Suppressor macrophage treated with lipopolysaccharide for 4 hours (primary cell): ENCODE results near the gene ZBTB20.

ENCODE experiments used
- DNase-seq: peaks from one replicate; pipeline ENCODE4 v3.0.0-alpha.2; 2020

ZBTB20 gene

DNA sequence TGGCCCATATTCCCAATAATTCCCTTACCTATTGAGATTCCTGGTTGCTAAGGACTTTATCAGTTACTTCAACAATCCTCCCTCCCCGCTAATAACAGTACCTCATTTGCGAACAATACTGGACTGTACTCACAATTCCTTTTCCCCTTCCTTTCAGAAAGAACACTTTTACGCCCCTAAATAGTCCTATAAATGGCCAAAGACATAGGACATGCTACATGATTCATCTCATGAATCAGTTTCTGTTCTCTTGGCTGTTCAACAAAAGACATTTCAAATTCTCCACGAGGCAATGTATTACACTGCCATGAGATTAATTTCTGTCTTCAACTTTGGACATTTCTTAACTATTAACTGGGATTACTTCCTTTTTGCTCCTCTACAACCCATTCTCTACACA, 588.8 kb downstream of the ZBTB20 start:
- no peak for DNase-seq

DNA sequence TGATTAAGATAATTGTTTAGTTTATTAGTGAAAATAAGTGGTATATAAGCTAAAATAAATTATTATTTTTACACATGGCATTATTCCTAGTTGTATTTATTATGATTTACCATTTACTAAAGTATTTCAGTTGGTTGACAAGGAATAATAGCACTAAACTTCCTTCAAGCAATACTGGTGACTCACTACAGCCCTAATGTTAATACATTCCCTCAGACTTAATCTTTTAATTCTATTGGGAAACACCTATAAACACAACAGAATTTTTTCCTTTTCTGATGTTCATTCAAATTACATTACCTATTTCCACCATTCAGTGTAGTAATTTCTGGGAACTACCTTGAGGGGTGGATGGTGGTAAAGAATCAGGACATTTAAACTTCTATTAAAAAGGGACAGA, 589.3 kb downstream of the ZBTB20 start:
- no peak for DNase-seq

DNA sequence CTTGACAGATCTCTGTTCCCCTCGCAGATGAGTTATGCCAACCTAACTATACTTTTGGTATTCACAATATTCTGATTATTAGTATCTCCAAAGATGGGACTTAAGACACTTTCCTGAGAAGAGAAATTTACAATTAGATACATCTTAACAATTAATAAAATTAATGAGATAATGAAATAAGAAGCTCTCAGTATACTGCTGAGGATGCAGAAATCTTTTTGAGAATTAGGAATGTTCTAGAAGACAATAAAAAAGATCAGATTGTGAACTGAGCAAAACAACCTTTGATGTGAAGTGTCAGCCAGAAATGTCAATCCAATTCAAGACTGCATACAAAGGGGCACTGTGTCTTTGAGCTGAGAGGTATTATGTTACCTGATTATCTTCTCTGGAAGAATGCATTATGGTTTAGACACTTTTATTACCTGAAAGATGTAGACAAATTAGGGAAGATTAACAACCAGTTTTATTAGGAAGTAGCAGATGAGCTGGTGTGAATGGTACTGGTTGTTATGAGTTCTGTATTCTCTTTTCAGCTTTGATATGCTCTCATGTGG, 590.4 kb downstream of the ZBTB20 start:
- no peak for DNase-seq

DNA sequence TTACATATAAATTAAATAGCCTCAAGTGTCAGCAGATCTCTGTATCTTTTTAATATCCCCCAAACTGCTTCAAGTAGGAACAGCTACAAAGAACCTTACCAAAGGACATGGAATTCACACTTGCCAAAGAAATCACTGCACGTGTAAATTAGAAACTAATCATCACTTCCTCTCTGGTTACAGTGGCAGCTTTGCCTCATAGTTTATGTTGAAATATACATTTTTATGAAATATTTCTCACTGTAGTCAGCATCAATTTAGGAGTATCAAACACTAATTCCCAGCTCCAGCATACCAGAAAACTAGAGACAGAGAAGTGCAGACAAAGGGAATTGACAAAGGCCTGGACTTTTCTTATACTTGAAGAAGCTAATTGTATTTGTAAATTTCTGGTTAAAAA, 592.4 kb downstream of the ZBTB20 start:
- peak; percentile 66 for DNase-seq

DNA sequence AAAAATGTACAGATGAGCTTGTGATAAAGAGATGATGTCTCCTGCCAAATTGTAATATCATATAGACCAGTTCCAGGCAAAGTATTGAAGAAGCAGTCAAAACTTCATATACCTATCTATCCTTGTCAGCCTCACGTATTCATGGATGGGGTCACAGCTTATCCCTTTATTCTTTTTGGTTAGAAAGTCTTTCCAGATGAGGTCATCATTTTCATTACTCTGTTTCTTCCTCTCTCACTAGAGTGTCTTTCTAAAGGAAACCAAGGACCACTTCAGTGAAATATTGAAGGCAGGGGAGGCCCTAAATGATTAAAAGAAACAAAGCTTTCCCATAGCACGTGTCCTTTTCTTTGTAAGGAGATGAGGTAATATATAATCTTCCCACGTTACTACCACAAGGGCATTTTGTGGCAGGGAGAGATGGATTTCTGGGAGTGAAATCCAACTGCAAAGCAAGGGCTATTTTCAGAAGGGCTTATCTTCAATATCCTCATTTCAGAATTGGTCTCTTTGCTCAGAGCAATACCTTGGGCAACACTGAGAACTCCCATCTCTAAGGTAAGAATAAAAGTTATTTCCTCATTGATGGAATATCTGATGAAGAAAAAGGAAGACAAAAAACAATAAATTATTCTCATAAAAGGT, 593.0 kb downstream of the ZBTB20 start:
- DNase-seq, result no peak

DNA sequence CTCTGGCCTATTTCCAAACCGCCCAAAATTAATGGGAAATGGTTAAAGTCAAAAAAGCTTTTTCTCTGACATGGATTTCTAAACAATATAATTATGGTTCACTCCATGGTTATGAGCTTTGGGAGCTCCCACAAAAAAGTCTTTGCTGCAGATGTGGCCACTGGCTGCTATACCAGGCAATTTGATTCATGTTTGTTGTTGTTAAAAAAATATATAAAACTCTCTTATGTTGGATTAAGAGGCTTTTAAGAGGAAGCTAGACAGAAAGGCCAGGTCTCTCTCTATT, 594.6 kb downstream of the ZBTB20 start:
- no peak for DNase-seq

DNA sequence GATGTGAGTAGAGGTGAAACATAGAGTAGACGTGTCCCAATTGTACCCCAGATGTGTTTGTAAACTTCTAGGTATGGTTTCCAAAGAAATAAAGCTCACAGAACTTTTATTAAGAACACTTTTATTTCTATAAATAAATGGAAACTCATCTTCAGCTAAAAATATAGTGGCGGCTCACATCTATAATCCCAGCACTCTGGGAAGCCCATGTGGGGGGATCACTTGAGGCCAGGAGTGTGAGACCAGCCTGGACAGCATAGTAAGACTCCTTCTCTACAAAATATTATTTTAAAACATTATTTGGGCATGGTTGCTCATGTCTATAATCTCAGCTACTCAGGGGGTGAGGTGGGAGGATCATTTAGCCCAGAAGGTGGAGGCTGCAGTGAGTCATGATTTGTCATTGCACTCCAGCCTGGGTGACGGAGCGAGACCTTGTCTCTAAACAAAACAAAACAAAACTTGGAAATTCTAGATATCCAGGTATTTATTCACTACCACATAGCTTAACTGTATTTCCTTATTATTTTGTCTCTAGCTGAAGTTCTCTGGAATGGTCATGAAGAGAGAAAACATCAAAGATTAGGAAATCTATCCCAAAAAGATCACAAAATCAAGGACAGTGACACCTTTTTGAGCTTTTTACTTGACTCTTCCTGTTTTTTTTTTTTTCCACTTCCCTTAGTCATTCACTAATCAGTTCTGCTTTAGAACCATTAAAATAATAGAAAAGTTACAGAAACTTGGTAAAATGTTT, 595.1 kb downstream of the ZBTB20 start:
- no peak for DNase-seq

DNA sequence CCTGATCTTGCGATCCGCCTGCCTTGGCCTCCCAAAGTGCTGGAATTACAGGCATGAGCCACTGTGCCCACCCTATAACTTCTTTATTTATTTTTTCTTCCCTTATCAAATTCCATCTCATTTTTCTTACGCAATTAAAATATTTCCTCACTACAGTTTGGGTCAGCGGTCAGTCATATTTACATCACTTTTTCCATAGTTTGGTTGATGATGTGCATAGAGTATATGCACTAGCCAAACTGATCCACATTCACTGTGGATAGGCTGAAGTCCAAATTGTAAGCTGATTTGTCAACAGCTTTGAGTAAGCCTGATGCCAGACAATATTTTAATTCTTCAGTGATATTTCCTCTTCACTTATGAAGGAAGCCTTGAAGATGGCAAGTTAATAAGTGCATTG, 596.9 kb downstream of the ZBTB20 start:
- DNase-seq, result no peak

DNA sequence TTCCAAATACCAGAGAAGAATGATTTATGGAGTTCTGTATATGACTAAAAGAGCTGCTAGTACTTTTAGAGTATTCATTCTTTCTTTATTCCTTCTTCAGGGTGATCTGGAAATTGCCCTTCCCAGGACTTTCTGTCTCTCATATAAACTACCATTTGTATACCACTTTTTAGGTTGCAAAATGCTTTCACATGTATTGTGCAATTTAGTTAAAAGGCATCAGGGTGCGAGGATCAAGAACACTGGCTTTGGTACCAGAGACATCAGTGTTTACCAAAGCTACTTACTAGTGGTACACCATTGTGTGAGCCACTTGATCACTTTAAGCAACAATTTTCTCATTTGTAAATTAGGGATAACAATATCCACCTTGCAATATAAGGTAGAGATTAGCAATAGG, 601.9 kb downstream of the ZBTB20 start:
- DNase-seq, result no peak

DNA sequence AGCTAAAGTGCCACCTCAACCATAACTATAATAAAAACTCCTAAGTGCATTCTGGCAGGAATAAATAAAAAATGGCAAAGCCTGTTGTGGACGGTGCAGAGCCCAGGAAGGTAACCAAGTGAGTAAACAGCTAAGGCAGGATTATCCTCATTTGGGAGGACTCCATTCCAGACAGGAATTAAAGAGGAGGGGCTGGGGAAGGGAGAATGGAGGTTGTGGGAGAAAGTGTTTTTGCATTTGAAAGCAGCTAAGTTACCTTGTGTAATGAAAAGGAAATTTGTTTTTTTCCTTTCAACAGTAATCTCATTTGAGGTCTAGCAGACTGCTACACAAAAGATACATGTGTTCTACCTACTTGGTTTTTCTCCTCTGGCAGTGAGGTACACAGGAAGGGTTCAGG, 604.7 kb downstream of the ZBTB20 start:
- DNase-seq, result no peak

DNA sequence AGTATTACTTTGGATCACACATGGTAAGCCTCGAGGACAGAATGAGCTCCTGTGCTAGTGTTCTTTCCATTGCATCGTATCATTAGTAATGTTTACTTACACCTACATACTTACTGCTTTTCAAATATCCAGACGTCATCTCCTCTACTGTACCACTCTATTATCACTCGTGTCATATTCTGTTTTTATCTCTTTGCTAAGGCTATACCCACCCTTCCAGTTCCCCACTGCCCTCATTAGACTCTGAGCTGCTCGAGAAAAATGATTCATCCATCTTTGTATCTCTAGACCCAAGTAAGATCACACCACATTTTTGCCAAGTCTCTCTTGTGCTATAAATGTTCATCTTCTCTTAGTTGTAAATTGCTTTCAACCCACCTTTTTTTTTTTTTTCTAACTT, 607.6 kb downstream of the ZBTB20 start:
- DNase-seq, result no peak

DNA sequence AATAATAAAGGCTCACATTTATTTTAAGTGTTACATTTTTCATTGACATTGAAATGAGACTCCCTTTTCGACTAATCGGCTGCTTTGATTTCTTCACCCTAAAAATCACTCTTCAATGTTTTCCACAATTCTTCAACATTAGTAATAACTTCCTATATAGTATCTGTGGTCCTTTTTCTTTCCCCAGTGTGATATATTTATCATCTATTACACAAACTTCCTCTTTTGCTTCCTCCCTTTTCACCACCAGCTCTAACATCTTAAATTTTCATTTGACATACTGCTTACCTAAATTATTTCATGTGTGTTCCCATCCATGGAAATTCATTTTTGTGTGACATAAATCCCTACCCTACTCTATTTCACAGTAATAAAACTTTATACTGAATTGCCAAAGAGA, 608.9 kb downstream of the ZBTB20 start:
- DNase-seq, result peak; percentile 14

DNA sequence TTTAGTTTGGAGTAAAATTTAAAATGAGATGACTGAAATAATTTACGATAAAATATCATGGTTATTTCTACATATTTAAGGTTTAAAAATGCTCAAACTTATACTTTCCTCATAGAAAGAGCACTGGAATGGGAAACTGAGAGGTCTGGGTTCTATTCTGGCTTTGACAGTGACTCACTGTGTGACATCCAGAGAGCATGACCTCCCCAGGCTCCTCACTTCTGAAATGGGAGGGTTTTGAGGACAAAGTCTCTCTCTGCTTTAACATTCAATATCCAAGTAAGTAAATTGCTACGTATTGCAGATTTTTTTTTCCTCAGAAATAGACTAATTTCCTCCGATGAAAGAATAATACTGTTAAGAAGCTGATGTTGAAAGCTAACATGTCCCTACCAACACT, 618.6 kb downstream of the ZBTB20 start:
- DNase-seq, result no peak

DNA sequence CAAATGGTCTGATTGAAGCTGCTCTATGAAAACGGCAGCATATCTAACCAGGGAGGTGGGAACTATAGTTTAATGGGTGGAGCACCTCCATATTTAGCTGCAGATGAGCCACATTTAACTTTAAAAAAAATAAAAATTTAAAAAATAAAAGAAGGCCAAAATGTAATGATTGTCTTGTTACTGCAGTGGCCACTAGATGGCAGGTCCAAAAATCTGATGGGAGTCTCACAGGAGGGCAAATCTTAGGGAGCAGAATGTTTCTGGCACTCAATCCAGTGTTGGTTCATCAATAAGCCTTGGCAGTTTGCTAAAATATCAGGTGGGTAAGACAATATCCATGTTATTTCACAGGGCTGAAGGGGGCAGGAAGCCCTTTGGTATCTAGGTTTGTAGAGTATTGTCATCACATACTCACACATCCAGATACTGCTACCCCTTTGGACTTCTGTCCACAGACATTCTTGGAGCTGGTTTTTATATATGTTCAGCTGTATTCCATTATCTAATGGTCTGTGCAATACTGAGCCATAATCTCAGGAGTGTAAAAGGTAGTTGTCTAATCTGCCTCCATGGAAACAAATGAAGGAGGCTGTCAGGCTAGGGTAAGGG, 619.9 kb downstream of the ZBTB20 start:
- DNase-seq, result peak; percentile 11

DNA sequence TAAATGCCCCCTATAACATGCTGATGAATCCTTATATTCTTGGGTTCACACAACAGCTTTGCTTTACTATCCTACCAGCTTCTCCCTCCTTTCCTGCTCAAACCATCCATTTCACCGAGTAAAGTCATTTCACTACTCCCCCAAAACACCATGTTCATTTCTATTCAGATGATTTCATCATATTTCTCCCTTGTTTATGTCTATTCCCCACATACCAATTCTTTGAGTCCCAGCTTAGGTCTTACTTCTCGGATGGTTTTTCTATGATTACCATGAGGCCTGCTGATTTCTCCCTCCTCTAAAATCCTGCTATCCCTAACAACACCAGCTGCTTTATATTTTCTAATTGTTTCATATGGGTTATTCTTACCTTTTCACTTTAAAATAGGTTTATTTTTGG, 621.8 kb downstream of the ZBTB20 start:
- DNase-seq, result no peak

DNA sequence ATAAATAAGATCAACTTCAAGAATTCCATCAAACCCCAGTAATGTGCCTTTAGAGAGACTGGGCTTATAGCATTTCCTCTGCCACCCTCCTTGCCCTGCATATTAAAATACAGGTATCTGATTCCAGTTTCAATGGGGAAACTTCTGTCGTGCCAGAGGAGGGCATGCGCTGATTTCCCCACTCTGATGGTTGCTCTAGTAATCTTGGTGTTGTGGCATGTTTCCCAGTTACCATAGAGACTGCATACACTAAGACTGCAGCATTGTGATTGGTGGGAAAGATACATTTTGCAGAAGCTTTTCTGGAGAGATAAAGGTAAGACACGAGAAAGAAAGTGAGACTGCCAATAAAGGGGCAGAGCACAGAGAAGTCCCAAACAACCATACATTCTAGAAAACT, 627.7 kb downstream of the ZBTB20 start:
- DNase-seq, result no peak

DNA sequence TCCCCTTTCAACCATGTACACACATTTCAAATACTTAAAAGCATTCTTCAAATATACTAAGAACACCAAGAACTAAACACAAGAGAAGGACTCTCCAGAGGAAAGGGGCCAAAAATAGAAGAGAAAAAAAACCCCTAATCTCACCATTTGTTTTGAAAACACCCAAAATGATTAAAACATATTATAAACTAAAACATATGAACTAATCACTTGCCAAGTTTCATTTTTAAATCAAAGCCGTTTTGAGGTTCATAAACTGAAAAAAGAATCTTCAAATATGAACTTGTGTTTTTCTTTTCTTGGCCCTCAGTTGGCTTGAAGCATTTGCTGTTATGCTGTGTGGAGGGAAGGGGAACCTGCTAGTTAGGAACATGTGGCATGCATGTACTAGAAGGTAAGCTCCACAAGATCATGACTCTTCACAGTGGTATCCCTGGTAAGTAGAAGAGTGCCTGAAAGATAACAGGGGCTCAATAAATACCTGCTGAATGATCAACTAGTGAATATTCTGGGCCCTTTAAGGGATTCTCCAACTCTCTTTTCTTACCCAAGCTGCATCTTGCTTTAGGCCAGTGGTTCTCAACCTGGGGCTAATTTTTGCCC, 628.8 kb downstream of the ZBTB20 start:
- no peak for DNase-seq

DNA sequence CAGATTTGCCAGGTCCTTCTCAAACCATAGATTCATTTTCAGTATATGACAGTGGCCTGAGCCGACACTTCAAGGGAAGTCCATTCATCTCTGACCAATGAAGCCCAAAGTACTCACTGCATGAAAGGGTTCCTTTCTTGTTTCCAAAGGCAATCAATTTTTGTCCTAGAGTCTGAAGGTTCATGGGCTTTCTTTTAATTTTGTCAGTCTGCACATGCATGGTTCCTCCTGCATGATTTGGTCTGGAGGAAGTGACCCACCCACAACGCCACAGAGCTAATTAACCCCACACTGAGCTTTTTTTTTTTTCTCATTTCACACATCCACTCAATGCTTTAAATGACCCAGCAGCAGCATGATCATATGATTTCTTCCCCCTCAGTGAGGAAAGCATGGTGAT, 636.9 kb downstream of the ZBTB20 start:
- no peak for DNase-seq

DNA sequence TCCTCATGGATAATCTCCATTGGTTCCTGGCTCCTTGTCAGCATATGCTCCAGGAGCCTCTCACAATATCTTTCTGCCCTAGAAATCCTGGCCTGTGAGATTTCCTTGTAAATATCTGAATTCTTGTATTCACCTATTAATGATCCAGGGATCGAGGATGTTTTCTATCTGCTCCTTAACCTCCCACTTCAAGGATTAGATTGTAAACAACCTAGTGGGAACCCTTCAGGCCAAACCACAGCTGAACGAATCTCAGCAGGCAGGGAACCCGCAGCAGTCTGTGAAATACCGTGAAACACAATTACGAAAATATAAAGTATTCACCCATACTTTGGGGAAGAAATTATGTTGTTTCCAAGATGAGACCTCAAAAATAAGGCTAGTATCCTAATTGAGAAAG, 637.3 kb downstream of the ZBTB20 start:
- DNase-seq, result no peak

DNA sequence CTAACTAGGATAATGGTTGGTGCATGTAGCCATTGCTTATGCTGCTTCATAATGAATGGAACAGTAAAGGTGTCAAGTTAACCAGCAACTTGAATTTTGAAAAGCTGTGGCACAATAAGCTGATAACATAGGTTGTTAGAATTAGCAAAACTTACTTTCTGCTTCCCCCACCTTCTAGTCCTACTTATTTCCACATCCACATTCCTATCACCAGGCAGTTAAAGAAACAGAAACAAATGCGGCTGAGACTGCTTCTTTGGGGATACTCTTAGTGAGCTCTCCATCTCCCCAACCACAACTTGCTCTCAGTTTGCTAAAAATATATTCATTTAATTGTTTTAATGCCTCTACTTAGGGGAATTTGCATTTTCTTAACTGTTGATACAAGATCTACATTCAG, 638.1 kb downstream of the ZBTB20 start:
- DNase-seq, result no peak

DNA sequence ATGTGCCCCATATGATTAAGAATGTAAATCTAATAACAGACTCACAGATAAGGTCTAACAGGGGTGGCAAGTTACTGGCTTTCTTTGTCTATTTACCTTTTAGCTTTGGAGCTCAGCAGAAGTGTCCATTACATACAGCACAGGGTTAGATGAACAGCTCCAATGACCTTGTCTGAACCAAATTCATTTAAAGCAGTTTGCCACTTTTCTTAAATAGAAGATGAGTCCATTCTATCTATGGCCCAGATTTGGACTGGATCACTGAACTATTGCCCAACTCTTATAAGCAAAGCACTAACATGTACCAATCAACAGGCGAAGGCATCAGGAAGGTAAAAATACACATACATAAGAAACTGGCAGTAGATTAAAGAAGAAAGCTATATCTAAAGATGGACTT, 638.9 kb downstream of the ZBTB20 start:
- DNase-seq, result no peak

DNA sequence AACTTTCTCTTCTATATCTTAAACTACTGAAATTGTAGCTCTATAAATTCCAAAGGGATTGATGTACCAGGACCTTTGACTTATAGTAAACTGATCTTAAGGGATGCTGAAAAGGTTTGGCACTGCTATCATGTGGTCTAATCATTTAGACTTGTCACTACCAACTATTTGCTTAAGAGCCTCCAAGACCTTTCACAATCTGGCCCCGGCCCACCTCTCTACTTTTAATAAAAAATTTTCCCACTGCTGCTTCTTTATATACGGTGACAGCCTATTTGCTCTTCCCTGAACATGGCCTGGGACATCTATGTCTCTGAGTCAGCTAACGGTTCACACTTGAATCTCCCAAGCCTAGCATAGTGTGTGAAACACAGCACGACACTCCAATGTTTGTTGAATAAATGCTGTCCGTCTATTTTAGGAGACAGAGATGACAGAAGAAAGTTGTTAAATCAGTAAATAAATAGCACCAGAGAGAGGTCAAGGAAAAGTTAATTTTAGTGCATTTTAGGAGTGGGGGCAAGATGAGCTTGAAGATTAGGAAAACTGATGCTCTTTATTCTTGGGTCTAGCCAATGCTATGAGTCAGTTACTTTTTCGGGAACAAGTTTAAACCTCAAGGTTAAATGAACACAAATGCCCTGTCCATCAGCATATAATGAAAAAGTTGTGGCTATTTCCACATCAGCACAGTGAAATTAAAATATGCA, 640.3 kb downstream of the ZBTB20 start:
- no peak for DNase-seq

DNA sequence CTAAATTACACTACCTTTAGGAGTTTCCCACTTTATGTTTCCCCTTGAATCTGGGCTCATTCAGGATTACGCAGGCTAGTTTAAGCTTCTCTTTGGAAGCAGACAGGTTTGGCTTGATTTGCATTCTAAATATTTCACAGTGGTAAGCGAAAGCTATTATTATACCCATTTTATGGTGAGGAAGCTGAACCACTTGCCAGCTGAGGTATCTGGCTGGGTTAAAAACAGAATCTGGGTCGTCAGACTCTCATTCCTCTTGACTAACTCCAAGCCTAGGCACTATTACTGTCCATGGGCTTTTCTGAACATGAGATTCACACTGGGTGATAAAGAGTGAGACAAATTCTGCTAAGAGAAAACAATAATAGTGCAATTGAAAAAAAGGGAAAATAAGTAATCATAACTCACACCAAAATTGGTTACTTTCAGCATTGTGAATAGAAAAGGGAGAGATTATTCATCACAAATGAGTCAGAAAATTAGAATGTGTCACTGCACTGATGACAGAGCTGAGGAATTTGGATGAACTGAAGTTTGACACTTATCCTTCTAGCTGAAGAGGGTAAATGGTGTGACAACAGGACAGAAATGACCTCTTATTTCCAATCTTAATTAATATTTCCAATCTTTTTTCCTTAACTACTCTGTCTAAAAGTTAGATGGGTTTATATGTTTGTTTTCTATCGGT, 642.0 kb downstream of the ZBTB20 start:
- peak; percentile 9 for DNase-seq
